ENCODE data around the gene MB21D2. TPM values are rescaled to one million over a fixed set of nuclear protein-coding genes. Genes with fewer than 3 reads are reported as not detected.

Gene MB21D2
- total and polyA plus RNA-seq, 2 of the 8 experiments (the other 6 are each of a cell fraction or from before 2014, with no cell fraction given) = 10.0 to 21.0 TPM

DNA sequence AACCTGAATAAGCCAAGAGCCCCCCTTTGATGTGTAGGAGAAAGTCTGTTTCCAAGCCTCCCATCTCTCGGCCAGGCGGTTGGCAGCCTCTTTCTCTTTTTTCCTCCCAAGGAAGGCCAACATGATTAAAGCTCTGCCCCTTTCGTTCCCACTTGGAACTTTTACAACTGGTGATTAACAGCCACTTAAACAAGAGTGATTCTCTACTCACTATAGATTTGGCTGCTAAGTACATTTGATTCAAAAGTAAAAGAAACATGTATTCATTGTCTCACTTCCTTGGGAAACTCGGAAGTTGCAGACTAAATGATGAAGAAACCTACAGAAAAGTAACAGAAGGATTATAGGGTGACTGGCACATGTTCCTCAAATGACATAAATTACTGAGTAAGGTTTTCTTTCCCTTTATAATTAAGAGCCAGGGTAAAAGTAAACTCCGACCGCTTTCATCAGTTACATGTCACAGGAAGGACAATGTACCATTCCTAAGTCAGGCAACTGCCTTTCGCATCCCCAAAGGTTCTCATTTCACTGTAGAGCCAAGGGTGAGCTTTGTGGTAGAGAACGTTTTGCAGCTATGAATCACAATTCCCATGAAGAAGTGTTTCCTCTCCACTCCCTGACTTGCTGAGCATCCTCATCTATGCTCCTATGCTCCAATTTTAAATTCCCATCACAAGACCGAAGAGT lies 72.7 kb downstream of the MB21D2 start:
- Histone ChIP-seq H3K56ac (replicated peaks; ENCODE audit: insufficient read length, low read depth, low read length) (no peak overlapping the region), H3K4me2 (ENCODE audit: insufficient read depth in 1 of 2, low read depth in 2 of 2, low read length in 2 of 2) (no peak overlapping the region), H2BK120ac (replicated peaks; ENCODE audit: low read depth, low read length) (no peak overlapping the region), H3K9ac (replicated peaks in 1 of 4; ENCODE audit: extremely low read depth in 1 of 4, low read depth in 3 of 4, low read length in 3 of 4) (no peak overlapping the region), H2BK20ac (ENCODE audit: low read length) (no peak overlapping the region), H3K27ac (ENCODE audit: low read depth, low read length) (no peak overlapping the region), H3K79me1 (ENCODE audit: low read depth, low read length) (peaks cover 12% of the 10 kb centered on the region), H4K5ac (ENCODE audit: insufficient read length, low read depth, low read length) (no peak overlapping the region), H3K27me3 (replicated peaks in 1 of 4; ENCODE audit: control insufficient read depth in 3 of 4, extremely low read depth in 1 of 4, insufficient read depth in 3 of 4, low read length in 3 of 4) (no peaks in the 10 kb centered on the region), H2BK12ac (ENCODE audit: low read depth, low read length) (no peak overlapping the region; the same call in 1 of the 2 replicates), H2AFZ (ENCODE audit: low read length) (no peak overlapping the region), H3K23me2 (ENCODE audit: low read depth, low read length) (no peaks in the 10 kb centered on the region), H3K14ac (ENCODE audit: insufficient read length) (no peak overlapping the region), H3K36me3 (ENCODE audit: control insufficient read depth in 2 of 4, insufficient read depth in 4 of 4, low read length in 3 of 4) (no peaks in the 10 kb centered on the region), H4K8ac (ENCODE audit: extremely low read depth, insufficient read depth, low read length) (no peak overlapping the region), H3K23ac (ENCODE audit: insufficient read length) (no peak overlapping the region), H4K20me1 (replicated peaks in 1 of 2; ENCODE audit: control insufficient read depth in 1 of 2, insufficient read depth in 2 of 2, low read length in 2 of 2) (peaks cover 0 to 3% of the 10 kb centered on the region in 2 experiments), H2BK5ac (ENCODE audit: low read depth, low read length) (no peak overlapping the region), H4K91ac (replicated peaks; ENCODE audit: insufficient read length, low read length) (no peak overlapping the region), H3K4me1 (replicated peaks in 1 of 4; ENCODE audit: control insufficient read depth in 3 of 4, insufficient read depth in 4 of 4, low read length in 3 of 4) (peaks cover 0 to 12% (median 6%) of the 10 kb centered on the region in 4 experiments; a peak in 3 of 7 replicates), H2BK15ac (ENCODE audit: low read length) (0 out of 2 replicates have a peak overlapping the region, but pooled peaks have one; percentile 77), H3K4ac (replicated peaks; ENCODE audit: insufficient read length, low read depth, low read length) (no peak overlapping the region), H3K9me3 (ENCODE audit: insufficient read depth in 2 of 2, low read depth in 1 of 2, low read length in 1 of 2) (no peaks in the 10 kb centered on the region), H3K4me3 (ENCODE audit: extremely low read depth in 1 of 4, insufficient read depth in 2 of 4, low read depth in 3 of 4, low read length in 4 of 4) (no peak overlapping the region), H3K79me2 (ENCODE audit: control insufficient read depth in 1 of 2, insufficient read depth in 2 of 2, low read length in 2 of 2) (peaks cover 4 to 84% of the 10 kb centered on the region in 2 experiments), H2AK5ac (ENCODE audit: low read depth, low read length) (no peak overlapping the region; the same call in 1 of the 2 replicates), H3K18ac (ENCODE audit: extremely low read depth, low read length) (no peak overlapping the region)
- no peak for FAIRE-seq
- ChIA-PET CTCF (ENCODE audit: partially characterized antibody) (interaction anchor here (1.1 kb wide), 1 partner anchor 23 kb away, joined by 3 read pairs; no protein-coding TSS in a partner anchor), POLR2A (ENCODE audit: partially characterized antibody) (no interaction called here)
- DNase-seq (ENCODE audit: low read depth in 1 of 2, low spot score in 2 of 2) = no peak
- WGBS, 2 experiments (ENCODE audit: extremely low coverage in 1 of 2, insufficient coverage in 1 of 2, insufficient read length in 1 of 2, insufficient replicate concordance in 2 of 2, low coverage in 1 of 2, low lambda C conversion rate in 2 of 2, missing lambda C conversion rate in 1 of 2) = 86% methylated on average over 9 of the region's 9 CpGs; no CpG with 5 or more reads in 1 of the 2 experiments
- TF ChIP-seq HDAC2 (IDR thresholded peaks at IDR 0.05; ENCODE audit: borderline replicate concordance in 1 of 2, low read depth in 2 of 2, low read length in 2 of 2) = no peak
- no peak for TF ChIP-seq MAFK (IDR thresholded peaks at IDR 0.05; ENCODE audit: low read depth, low read length)
- TF ChIP-seq SP2 (IDR thresholded peaks at IDR 0.05; ENCODE audit: low read length) = no peak
- no peak for TF ChIP-seq RFX5 (IDR thresholded peaks at IDR 0.05; ENCODE audit: borderline replicate concordance, low read depth, low read length)
- TF ChIP-seq TAF1 (IDR thresholded peaks at IDR 0.05; ENCODE audit: low read depth, low read length) = no peak
- no peak for TF ChIP-seq SAP30 (IDR thresholded peaks at IDR 0.05; ENCODE audit: insufficient read depth, insufficient replicate concordance, low read length)
- TF ChIP-seq EGR1 (IDR thresholded peaks at IDR 0.05; ENCODE audit: borderline replicate concordance, low read depth, low read length) = no peak
- TF ChIP-seq RXRA (IDR thresholded peaks at IDR 0.05; ENCODE audit: insufficient read depth, low read depth, low read length) = no peak
- TF ChIP-seq GABPA (IDR thresholded peaks at IDR 0.05; ENCODE audit: borderline replicate concordance, insufficient read depth, low read length) = no peak
- TF ChIP-seq POLR2AphosphoS5 (IDR thresholded peaks at IDR 0.05; ENCODE audit: low read depth, low read length) = no peak
- no peak for TF ChIP-seq JUND (IDR thresholded peaks at IDR 0.05; ENCODE audit: low read length)
- no peak for TF ChIP-seq SP1 (IDR thresholded peaks at IDR 0.05; ENCODE audit: low read depth, low read length)
- TF ChIP-seq YY1 (IDR thresholded peaks at IDR 0.05; ENCODE audit: low read depth, low read length) = no peak
- TF ChIP-seq SRF (IDR thresholded peaks at IDR 0.05; ENCODE audit: low read depth, low read length) = no peak

Measured in H1 (cell line).